Measurements from ENCODE around the gene PHTF2. TPM values are rescaled to one million over a fixed set of nuclear protein-coding genes. Genes with fewer than 3 reads are reported as not detected.

The PHTF2 gene

DNA sequence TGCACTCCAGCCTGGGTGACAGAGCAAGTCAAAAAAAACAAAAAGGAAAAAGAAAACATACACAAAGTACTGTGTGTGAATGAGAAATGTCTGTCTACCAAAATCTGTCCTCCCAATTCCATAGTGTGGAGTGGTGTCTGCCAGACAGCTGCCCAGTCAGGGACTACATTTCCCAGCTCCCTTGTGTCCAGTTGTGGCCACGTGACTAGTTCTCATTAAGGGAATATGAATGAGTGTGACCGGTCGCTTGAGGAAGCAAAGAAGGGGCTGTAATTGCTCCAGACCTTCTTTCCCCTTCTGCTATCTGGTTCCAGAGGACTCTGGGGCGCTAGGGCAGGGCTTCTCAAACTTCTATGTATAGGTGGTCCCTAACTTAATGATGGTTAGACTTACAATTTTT lies 204.1 kb downstream of the PHTF2 start:
- Histone ChIP-seq H3K4me1 (ENCODE audit: control insufficient read depth, insufficient read depth, low read length) (no peaks in the 10 kb centered on the region), H3K9me3 (replicated peaks; ENCODE audit: low read length) (no peaks in the 10 kb centered on the region), H3K4me2 (ENCODE audit: low read length) (no peak overlapping the region), H3K9ac (ENCODE audit: low read depth, low read length) (no peak overlapping the region), H3K4me3 (ENCODE audit: low read length) (no peak overlapping the region), H3K27me3 (ENCODE audit: control insufficient read depth, insufficient read depth, low read length) (no peaks in the 10 kb centered on the region), H3K36me3 (ENCODE audit: insufficient read depth, low read length) (no peaks in the 10 kb centered on the region)

DNA sequence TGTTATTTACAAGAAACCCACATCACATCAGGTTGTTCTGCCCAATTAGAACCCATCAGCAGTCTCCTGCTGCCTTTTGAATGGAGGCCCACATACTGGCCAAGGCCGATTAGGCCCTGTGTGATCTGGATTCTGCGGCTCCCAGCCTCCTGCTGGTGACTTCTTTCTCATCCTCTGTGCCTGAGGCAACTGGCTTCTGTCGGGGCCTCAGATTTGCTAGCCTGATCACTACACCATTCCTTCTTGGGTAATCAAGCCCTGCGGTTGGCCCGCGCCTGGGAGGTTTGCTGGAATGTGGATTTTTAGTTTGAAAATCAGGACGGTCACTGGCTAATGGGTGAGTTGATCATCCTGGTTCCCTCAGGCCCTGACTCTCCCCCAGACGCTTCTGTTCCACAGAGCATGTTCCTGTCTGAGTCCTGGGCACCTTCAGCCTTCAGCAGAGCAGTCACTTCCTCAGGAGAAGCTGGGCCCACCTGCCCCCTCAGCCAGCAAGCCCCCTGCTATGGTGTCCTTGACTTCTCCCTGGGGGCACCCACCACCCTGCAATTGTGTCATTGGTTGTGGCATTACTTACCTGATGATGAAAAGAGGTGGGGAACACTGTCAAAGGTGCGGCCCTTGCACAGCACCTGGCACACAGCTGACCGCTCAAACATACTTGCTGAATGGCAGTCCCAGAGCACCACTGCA lies 207.6 kb downstream of the PHTF2 start:
- H3K4me3 ChIP-seq (ENCODE audit: low read length) = no peak overlapping the region
- peaks cover 4% of the 10 kb centered on the region for H3K27me3 ChIP-seq (ENCODE audit: control insufficient read depth, insufficient read depth, low read length)
- no peaks in the 10 kb centered on the region for H3K9me3 ChIP-seq (replicated peaks; ENCODE audit: low read length)
- no peak overlapping the region for H3K4me2 ChIP-seq (ENCODE audit: low read length)
- H3K4me1 ChIP-seq (ENCODE audit: control insufficient read depth, insufficient read depth, low read length) = no peaks in the 10 kb centered on the region
- no peak overlapping the region for H3K9ac ChIP-seq (ENCODE audit: low read depth, low read length)
- no peaks in the 10 kb centered on the region for H3K36me3 ChIP-seq (ENCODE audit: insufficient read depth, low read length)

Small RNA genes lying within 50 kb of the gene (small RNA-seq; reads per million reads assigned to genes)
- not detected for gene RF00019
